Right lung (tissue), 5 donors: Measurements from ENCODE around the gene COX7A2. TPM values are rescaled to one million over a fixed set of nuclear protein-coding genes. Genes with fewer than 3 reads are reported as not detected.

Source experiments
- DNase-seq, 2 donors: peaks; one replicate each; pipeline ENCODE4 v3.0.0-alpha.2; 2013
- polyA plus RNA-seq, 5 donors: library from polyadenylated mRNA; unstranded; fragments of 120-200 nt; gene quantifications; one replicate each; pipeline versions ENCODE4 v1.2.1 to v1.2.3, GENCODE V29; 2013; ENCODE audit warnings: inconsistent platforms in 1 of 5, low replicate concordance in 1 of 5; ENCODE audit not compliant: insufficient read length in 5 of 5, insufficient read depth in 1 of 5

COX7A2 gene
- polyA plus RNA-seq, 5 donors = 180 to 245 (median 225) TPM

GRCh38 chr6:75273009-75273408 lies 29.4 kb upstream of the COX7A2 start:
- no peak for DNase-seq

- no peak for DNase-seq
Measured at GRCh38 chr6:75272145-75272840, 28.7 kb upstream of the COX7A2 start.

- DNase-seq = no peak
Measured at GRCh38 chr6:75268988-75269354, 25.4 kb upstream of the COX7A2 start.

- no peak for DNase-seq
Measured at GRCh38 chr6:75268121-75268987, 24.8 kb upstream of the COX7A2 start.

- DNase-seq = no peak
Measured at GRCh38 chr6:75267461-75267860, 23.9 kb upstream of the COX7A2 start.

GRCh38 chr6:75266716-75267291 lies 23.2 kb upstream of the COX7A2 start:
- peak in 1 of 2 donors; percentile 39 for DNase-seq

- DNase-seq = no peak
Measured at GRCh38 chr6:75263401-75263750, 19.8 kb upstream of the COX7A2 start.

- DNase-seq = no peak
Measured at GRCh38 chr6:75262716-75263400, 19.3 kb upstream of the COX7A2 start.

- DNase-seq = no peak
Measured at GRCh38 chr6:75261299-75261698, 17.7 kb upstream of the COX7A2 start.

GRCh38 chr6:75257343-75258087 lies 13.9 kb upstream of the COX7A2 start:
- DNase-seq = no peak

- no peak for DNase-seq
Measured at GRCh38 chr6:75250552-75250951, 7.0 kb upstream of the COX7A2 start.

GRCh38 chr6:75249837-75250236 lies 6.2 kb upstream of the COX7A2 start:
- DNase-seq = no peak

GRCh38 chr6:75246386-75246785 lies 2.8 kb upstream of the COX7A2 start:
- DNase-seq = no peak

- DNase-seq = no peak
Measured at GRCh38 chr6:75244063-75244584, 523 bp upstream of the COX7A2 start.

GRCh38 chr6:75236630-75237029 lies 7.0 kb downstream of the COX7A2 start:
- DNase-seq = no peak

GRCh38 chr6:75235271-75235670 lies 8.3 kb downstream of the COX7A2 start:
- no peak for DNase-seq

GRCh38 chr6:75234126-75234865 lies 9.3 kb downstream of the COX7A2 start:
- DNase-seq = no peak

- no peak for DNase-seq
Measured at GRCh38 chr6:75233092-75233615, 10.4 kb downstream of the COX7A2 start.

- DNase-seq = no peak
Measured at GRCh38 chr6:75230484-75231325, 12.9 kb downstream of the COX7A2 start.
